Measurements from ENCODE around the gene C1QTNF1. TPM values are rescaled to one million over a fixed set of nuclear protein-coding genes. Genes with fewer than 3 reads are reported as not detected.

Gene C1QTNF1
- total RNA-seq, 2 donors from 2014 or later = 0.31 to 0.88 TPM

GRCh38 chr17:79038545-79039135 lies 14.7 kb downstream of the C1QTNF1 start:
- Mint-ChIP-seq H3K9me3 (peaks cover 1 to 5% of the 10 kb centered on the region in 2 donors), H3K27ac (no peak overlapping the region), H3K36me3 (ENCODE audit: insufficient read depth in 2 of 2) (no peaks in the 10 kb centered on the region), H3K4me3 (no peak overlapping the region), H3K27me3 (ENCODE audit: low read depth) (no peaks in the 10 kb centered on the region), H3K4me1 (ENCODE audit: low read depth) (no peaks in the 10 kb centered on the region)
- peak; percentile 45 to 72 for ATAC-seq (replicated peaks in 1 of 2)
- no peak for DNase-seq

GRCh38 chr17:79039171-79039570 lies 15.2 kb downstream of the C1QTNF1 start:
- Mint-ChIP-seq H3K9me3 (peaks cover 1 to 5% of the 10 kb centered on the region in 2 donors), H3K4me3 (no peak overlapping the region), H3K27ac (no peak overlapping the region), H3K27me3 (ENCODE audit: low read depth) (no peaks in the 10 kb centered on the region), H3K36me3 (ENCODE audit: insufficient read depth in 2 of 2) (no peaks in the 10 kb centered on the region), H3K4me1 (ENCODE audit: low read depth) (no peaks in the 10 kb centered on the region)
- no peak for ATAC-seq (replicated peaks in 1 of 2)
- DNase-seq = no peak

- Mint-ChIP-seq H3K27me3 (ENCODE audit: low read depth) (peaks cover 3% of the 10 kb centered on the region), H3K36me3 (ENCODE audit: insufficient read depth in 2 of 2) (no peaks in the 10 kb centered on the region), H3K4me3 (no peak overlapping the region), H3K9me3 (peaks cover 1 to 5% of the 10 kb centered on the region in 2 donors), H3K4me1 (ENCODE audit: low read depth) (no peaks in the 10 kb centered on the region), H3K27ac (no peak overlapping the region)
- no peak for ATAC-seq (replicated peaks in 1 of 2)
- no peak for DNase-seq
These were observed 15.9 kb downstream of the C1QTNF1 start for GRCh38 chr17:79039886-79040285.

GRCh38 chr17:79041041-79041570 lies 17.1 kb downstream of the C1QTNF1 start:
- DNase-seq = no peak
- Mint-ChIP-seq H3K27me3 (ENCODE audit: low read depth) (peaks cover 15% of the 10 kb centered on the region), H3K27ac (no peak overlapping the region), H3K9me3 (peaks cover 1 to 5% of the 10 kb centered on the region in 2 donors), H3K36me3 (ENCODE audit: insufficient read depth in 2 of 2) (no peaks in the 10 kb centered on the region), H3K4me1 (ENCODE audit: low read depth) (no peaks in the 10 kb centered on the region), H3K4me3 (no peak overlapping the region)
- ATAC-seq (replicated peaks in 1 of 2) = no peak

- Mint-ChIP-seq H3K4me3 (no peak overlapping the region), H3K9me3 (peaks cover 1 to 5% of the 10 kb centered on the region in 2 donors), H3K27me3 (ENCODE audit: low read depth) (peaks cover 16% of the 10 kb centered on the region), H3K36me3 (ENCODE audit: insufficient read depth in 2 of 2) (no peaks in the 10 kb centered on the region), H3K4me1 (ENCODE audit: low read depth) (no peaks in the 10 kb centered on the region), H3K27ac (no peak overlapping the region)
- ATAC-seq (replicated peaks in 1 of 2) = no peak
- DNase-seq = no peak
These were observed 17.9 kb downstream of the C1QTNF1 start for GRCh38 chr17:79041723-79042420.

GRCh38 chr17:79042421-79043190 lies 18.6 kb downstream of the C1QTNF1 start:
- Mint-ChIP-seq H3K4me3 (no peak overlapping the region), H3K36me3 (ENCODE audit: insufficient read depth in 2 of 2) (no peaks in the 10 kb centered on the region), H3K9me3 (peaks cover 1 to 5% of the 10 kb centered on the region in 2 donors), H3K4me1 (ENCODE audit: low read depth) (no peaks in the 10 kb centered on the region), H3K27me3 (ENCODE audit: low read depth) (peaks cover 16% of the 10 kb centered on the region), H3K27ac (no peak overlapping the region)
- DNase-seq = peak; percentile 60 to 74
- ATAC-seq (replicated peaks in 1 of 2) = peak; percentile 48 to 65

- DNase-seq (no peak), ATAC-seq (replicated peaks in 1 of 2) (no peak)
- Mint-ChIP-seq H3K27me3 (ENCODE audit: low read depth) (peaks cover 16% of the 10 kb centered on the region), H3K36me3 (ENCODE audit: insufficient read depth in 2 of 2) (no peaks in the 10 kb centered on the region), H3K4me1 (ENCODE audit: low read depth) (no peaks in the 10 kb centered on the region), H3K27ac (no peak overlapping the region), H3K9me3 (peaks cover 1 to 5% of the 10 kb centered on the region in 2 donors), H3K4me3 (no peak overlapping the region)
These were observed 19.4 kb downstream of the C1QTNF1 start for GRCh38 chr17:79043191-79043930.

GRCh38 chr17:79043931-79044320 lies 20.0 kb downstream of the C1QTNF1 start:
- no peak overlapping the region for H3K4me3 Mint-ChIP-seq
- H3K9me3 Mint-ChIP-seq = peaks cover 1 to 5% of the 10 kb centered on the region in 2 donors
- no peaks in the 10 kb centered on the region for H3K4me1 Mint-ChIP-seq (ENCODE audit: low read depth)
- ATAC-seq (replicated peaks in 1 of 2) (no peak), DNase-seq (no peak)
- no peaks in the 10 kb centered on the region for H3K36me3 Mint-ChIP-seq (ENCODE audit: insufficient read depth in 2 of 2)
- no peak overlapping the region for H3K27ac Mint-ChIP-seq
- H3K27me3 Mint-ChIP-seq (ENCODE audit: low read depth) = peaks cover 16% of the 10 kb centered on the region

GRCh38 chr17:79044462-79044861 lies 20.5 kb downstream of the C1QTNF1 start:
- no peak for ATAC-seq (replicated peaks in 1 of 2)
- Mint-ChIP-seq H3K4me1 (ENCODE audit: low read depth) (no peaks in the 10 kb centered on the region), H3K9me3 (peaks cover 1 to 5% of the 10 kb centered on the region in 2 donors)

GRCh38 chr17:79045001-79045729 lies 21.2 kb downstream of the C1QTNF1 start:
- Mint-ChIP-seq H3K27ac (no peak overlapping the region), H3K9me3 (peaks cover 1 to 5% of the 10 kb centered on the region in 2 donors), H3K4me3 (no peak overlapping the region), H3K4me1 (ENCODE audit: low read depth) (no peaks in the 10 kb centered on the region), H3K36me3 (ENCODE audit: insufficient read depth in 2 of 2) (no peaks in the 10 kb centered on the region), H3K27me3 (ENCODE audit: low read depth) (peaks cover 16% of the 10 kb centered on the region)
- DNase-seq = no peak
- ATAC-seq (replicated peaks in 1 of 2) = no peak

More at GRCh38 chr17:79044462-79044861, 20.5 kb downstream of the C1QTNF1 start:
- Mint-ChIP-seq H3K27ac (no peak overlapping the region), H3K27me3 (ENCODE audit: low read depth) (peaks cover 16% of the 10 kb centered on the region), H3K4me3 (no peak overlapping the region), H3K36me3 (ENCODE audit: insufficient read depth in 2 of 2) (no peaks in the 10 kb centered on the region)
- DNase-seq = no peak

- no peaks in the 10 kb centered on the region for H3K36me3 Mint-ChIP-seq (ENCODE audit: insufficient read depth in 2 of 2)
- H3K27me3 Mint-ChIP-seq (ENCODE audit: low read depth) = peaks cover 16% of the 10 kb centered on the region
- ATAC-seq (replicated peaks in 1 of 2) (peak; percentile 73 to 74), DNase-seq (peak; percentile 68 to 73)
- H3K4me1 Mint-ChIP-seq (ENCODE audit: low read depth) = no peaks in the 10 kb centered on the region
- H3K4me3 Mint-ChIP-seq = no peak overlapping the region
- no peak overlapping the region for H3K27ac Mint-ChIP-seq
- peaks cover 1 to 5% of the 10 kb centered on the region in 2 donors for H3K9me3 Mint-ChIP-seq
These were observed 21.9 kb downstream of the C1QTNF1 start for GRCh38 chr17:79045842-79046196.

GRCh38 chr17:79046197-79046915 lies 22.4 kb downstream of the C1QTNF1 start:
- Mint-ChIP-seq H3K9me3 (peaks cover 1 to 5% of the 10 kb centered on the region in 2 donors), H3K4me1 (ENCODE audit: low read depth) (no peaks in the 10 kb centered on the region), H3K27me3 (ENCODE audit: low read depth) (peaks cover 20% of the 10 kb centered on the region), H3K27ac (no peak overlapping the region), H3K4me3 (no peak overlapping the region), H3K36me3 (ENCODE audit: insufficient read depth in 2 of 2) (no peaks in the 10 kb centered on the region)
- ATAC-seq (replicated peaks in 1 of 2) (no peak), DNase-seq (no peak)

All from activated T-cell treated with anti-CD3 and anti-CD28 coated beads, Interleukin-2, amount 50 U/mL, for 72 hours (primary cell).